ENCODE results near the gene ERCC4. TPM values are rescaled to one million over a fixed set of nuclear protein-coding genes. Genes with fewer than 3 reads are reported as not detected.
"Not testable (repeated sequence)": the region's sequence is repeated elsewhere in the genome, so short reads cannot be mapped to it uniquely, and the experiment has no call there.

ERCC4 gene
- total RNA-seq, 2 experiments from 2014 or later, result 12.6 to 14.8 TPM

DNA sequence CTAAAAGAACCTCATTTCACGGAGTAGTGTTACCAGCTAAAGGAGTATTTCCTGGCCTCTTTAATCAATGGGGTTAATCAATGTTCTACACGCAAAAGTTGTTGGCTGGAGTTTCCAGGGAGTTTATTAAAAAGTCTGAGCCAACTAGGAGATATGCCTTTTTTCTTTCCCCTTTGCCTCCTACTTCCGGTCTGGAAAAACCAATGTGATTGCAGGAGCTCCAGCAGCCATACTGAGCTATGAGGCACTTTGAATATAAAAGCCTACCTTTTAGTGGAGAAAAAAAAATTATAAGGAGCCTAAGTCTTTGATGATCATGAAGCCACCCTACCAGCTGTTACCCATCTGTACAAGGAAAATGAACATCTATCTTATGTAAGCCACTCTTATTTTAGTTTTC lies 17.9 kb upstream of the ERCC4 start:
- H3K9me3 Mint-ChIP-seq, result peaks cover 5% of the 10 kb centered on the region
- H3K27ac Mint-ChIP-seq, result no peak overlapping the region
- POLR2A ChIA-PET, result no interaction called here
- H3K27me3 Mint-ChIP-seq, result peaks cover 4% of the 10 kb centered on the region
- ATAC-seq (ENCODE audit: low read depth) (no peak), DNase-seq (no peak)
- no peaks in the 10 kb centered on the region for H3K36me3 Mint-ChIP-seq
- peaks cover 5% of the 10 kb centered on the region for H3K4me1 Mint-ChIP-seq
- no peak overlapping the region for H3K4me3 Mint-ChIP-seq

DNA sequence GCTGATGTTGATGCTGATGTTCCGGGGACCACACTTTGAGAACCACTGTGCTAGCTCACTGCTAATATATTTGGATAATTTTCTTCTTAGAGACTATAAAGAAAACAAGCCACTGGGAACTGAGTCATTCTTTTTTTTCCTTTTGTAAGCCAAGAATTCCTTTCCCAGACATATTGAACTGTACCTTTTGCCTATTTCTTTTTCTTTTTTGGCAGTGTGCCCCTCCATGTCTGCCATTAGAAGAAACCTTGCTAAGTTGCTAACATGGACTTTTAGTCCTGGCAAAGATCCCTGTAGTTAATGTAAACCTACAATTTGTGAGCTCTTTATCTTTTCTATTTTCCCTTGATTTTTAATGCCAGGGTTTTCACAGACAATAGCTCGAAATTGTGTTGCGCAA lies 17.3 kb upstream of the ERCC4 start:
- Mint-ChIP-seq H3K9me3 (peaks cover 2% of the 10 kb centered on the region), H3K36me3 (no peaks in the 10 kb centered on the region), H3K27me3 (peaks cover 4% of the 10 kb centered on the region), H3K4me1 (peaks cover 5% of the 10 kb centered on the region), H3K4me3 (no peak overlapping the region), H3K27ac (no peak overlapping the region)
- ATAC-seq (ENCODE audit: low read depth) (no peak), DNase-seq (no peak)
- POLR2A ChIA-PET, result no interaction called here

DNA sequence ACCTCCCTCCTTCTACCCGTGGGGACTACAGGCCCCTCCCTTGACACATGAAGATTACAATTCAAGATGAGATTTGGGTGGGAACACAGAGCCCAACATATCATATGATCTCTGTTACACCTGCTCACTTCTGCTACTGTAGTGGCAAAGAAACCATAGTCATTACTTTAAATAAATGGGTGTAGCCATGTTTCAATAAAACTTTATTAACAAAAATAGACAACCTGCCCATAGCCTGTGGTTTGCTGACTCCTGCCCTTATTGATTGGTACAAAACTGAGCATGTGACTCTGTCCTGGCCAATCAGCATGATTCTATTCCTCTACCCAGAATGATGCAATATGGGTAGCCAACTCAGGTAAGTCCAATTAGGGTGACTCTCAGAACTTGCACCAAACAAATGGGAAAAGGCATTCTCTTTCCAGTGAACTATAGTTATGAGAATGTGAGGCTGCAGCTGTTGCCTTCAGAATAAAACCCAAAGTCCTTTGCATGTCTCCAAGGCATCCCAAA lies 15.7 kb upstream of the ERCC4 start:
- H3K4me3 Mint-ChIP-seq, result no peak overlapping the region
- POLR2A ChIA-PET, result no interaction called here
- peaks cover 2% of the 10 kb centered on the region for H3K9me3 Mint-ChIP-seq
- H3K36me3 Mint-ChIP-seq, result no peaks in the 10 kb centered on the region
- peaks cover 5% of the 10 kb centered on the region for H3K4me1 Mint-ChIP-seq
- no peak overlapping the region for H3K27ac Mint-ChIP-seq
- ATAC-seq (ENCODE audit: low read depth), result no peak
- DNase-seq, result no peak
- H3K27me3 Mint-ChIP-seq, result peaks cover 4% of the 10 kb centered on the region

DNA sequence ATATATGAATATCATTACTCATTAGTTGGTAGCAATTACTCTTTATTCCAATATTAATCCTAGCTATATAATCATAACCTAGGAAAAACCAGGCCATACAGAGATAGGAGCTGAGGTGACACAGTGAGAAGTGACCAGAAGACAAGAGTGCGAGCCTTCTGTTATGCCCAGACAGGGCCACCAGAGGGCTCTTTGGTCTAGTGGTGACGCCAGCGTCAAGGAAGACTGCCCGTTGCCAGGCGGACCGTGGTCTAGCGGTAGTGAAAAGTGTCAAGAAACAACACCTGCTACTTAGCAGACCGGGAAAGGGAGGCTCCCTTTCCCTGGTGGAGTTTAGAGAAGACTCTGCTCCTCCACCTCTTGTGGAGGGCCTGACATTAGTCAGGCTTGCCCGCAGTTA lies 15.1 kb upstream of the ERCC4 start:
- H3K27me3 Mint-ChIP-seq; ATAC-seq (ENCODE audit: low read depth); H3K36me3 Mint-ChIP-seq; H3K27ac Mint-ChIP-seq; DNase-seq; POLR2A ChIA-PET; H3K9me3 Mint-ChIP-seq; H3K4me1 Mint-ChIP-seq; H3K4me3 Mint-ChIP-seq: not testable (repeated sequence)

DNA sequence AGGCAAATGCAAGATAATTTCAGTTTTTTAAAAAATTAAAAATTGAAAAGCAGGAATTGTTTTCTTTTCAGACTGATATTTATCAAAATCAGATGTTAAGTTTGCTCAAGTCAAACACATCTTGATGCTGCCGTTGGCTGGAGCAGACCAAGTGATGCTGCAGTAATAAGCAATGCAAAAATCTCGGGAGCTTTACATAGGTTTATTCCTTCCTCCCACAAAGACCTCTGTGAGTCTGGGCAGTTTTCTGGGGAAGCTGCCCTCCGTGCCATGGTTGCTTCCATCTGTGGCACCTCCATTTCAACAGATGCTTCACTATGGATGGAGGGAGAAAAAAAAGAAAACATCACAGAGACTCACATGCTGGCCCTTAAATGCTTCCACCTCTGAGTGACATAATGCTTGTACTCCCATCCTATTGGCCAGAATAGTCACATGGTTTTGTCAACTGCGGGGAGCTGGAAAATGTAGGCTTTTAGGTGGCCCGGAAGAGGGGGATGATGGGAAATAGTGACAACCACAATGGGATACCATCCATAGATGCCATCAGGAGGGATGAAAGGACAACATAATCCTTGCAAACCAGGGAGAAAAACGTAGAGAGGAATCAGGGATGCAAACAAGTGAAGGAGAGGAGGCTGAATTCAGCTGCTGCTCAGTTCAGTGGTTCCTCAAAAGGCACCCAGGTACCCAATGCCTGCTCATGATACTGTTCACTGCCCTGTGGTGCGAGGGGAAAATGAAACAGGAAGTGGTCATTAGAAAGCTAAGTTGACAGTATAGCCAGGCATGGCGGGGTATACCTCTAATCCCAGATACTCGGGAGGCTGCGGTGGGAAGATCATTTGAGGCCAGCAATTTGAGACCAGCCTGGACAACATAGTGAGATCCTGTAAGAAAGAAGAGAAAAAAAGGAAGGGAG lies 13.5 kb upstream of the ERCC4 start:
- POLR2A ChIA-PET, result interaction anchor here (0.5 kb wide), 1 partner anchor 155 kb away, joined by 3 read pairs; no protein-coding TSS in a partner anchor
- no peak for DNase-seq
- no peak for ATAC-seq (ENCODE audit: low read depth)
- Mint-ChIP-seq H3K4me1 (peaks cover 5% of the 10 kb centered on the region), H3K4me3 (no peak overlapping the region), H3K36me3 (no peaks in the 10 kb centered on the region), H3K27me3 (peaks cover 4% of the 10 kb centered on the region), H3K9me3 (peaks cover 2% of the 10 kb centered on the region), H3K27ac (no peak overlapping the region)

DNA sequence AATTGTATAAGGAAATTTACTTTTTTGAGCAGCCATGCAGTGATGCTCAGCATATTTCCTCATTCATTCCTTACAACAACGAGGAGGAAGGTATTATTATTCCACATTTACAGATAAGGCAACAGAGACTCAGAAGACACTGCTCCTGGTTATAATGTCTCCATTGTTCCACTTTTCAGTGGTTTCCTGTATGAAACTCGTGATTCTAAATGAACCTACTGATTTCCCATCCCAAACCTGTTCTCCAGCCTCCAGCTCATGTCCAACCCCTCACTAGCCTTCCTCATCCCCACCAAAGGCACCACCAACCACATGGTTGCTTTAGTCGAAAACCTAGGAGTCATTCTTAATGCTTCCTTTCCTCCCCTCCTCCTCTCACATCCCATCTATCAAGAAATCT lies 12.5 kb upstream of the ERCC4 start:
- H3K27me3 Mint-ChIP-seq, result peaks cover 9% of the 10 kb centered on the region
- no peak overlapping the region for H3K4me3 Mint-ChIP-seq
- DNase-seq, result no peak
- ATAC-seq (ENCODE audit: low read depth), result no peak
- POLR2A ChIA-PET, result interaction anchor here (0.5 kb wide), 1 partner anchor 154 kb away, joined by 3 read pairs; no protein-coding TSS in a partner anchor
- H3K36me3 Mint-ChIP-seq, result no peaks in the 10 kb centered on the region
- no peak overlapping the region for H3K27ac Mint-ChIP-seq
- H3K9me3 Mint-ChIP-seq, result peaks cover 2% of the 10 kb centered on the region
- peaks cover 5% of the 10 kb centered on the region for H3K4me1 Mint-ChIP-seq

DNA sequence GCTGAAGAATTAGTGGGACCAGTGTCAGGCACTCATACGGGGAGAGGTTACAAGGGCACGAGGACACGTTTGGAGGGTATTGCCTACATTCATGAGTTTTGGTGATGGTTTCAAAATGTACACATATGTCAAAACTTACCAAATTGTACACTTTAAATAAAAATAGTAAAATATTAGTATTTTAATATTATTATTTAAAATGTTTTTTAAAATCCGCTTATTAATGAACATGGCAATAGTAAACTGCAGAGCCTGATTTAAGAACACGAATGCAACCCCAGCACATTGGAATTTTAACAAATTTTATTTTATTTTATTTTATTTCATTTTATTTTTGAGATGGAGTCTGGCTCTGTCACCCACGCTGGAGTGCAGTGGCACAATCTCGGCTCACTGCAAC lies 10.9 kb upstream of the ERCC4 start:
- POLR2A ChIA-PET, result no interaction called here
- no peak for ATAC-seq (ENCODE audit: low read depth)
- Mint-ChIP-seq H3K4me3 (no peak overlapping the region), H3K36me3 (no peaks in the 10 kb centered on the region), H3K4me1 (peaks cover 5% of the 10 kb centered on the region), H3K27me3 (peaks cover 10% of the 10 kb centered on the region), H3K27ac (no peak overlapping the region), H3K9me3 (no peaks in the 10 kb centered on the region)
- no peak for DNase-seq

DNA sequence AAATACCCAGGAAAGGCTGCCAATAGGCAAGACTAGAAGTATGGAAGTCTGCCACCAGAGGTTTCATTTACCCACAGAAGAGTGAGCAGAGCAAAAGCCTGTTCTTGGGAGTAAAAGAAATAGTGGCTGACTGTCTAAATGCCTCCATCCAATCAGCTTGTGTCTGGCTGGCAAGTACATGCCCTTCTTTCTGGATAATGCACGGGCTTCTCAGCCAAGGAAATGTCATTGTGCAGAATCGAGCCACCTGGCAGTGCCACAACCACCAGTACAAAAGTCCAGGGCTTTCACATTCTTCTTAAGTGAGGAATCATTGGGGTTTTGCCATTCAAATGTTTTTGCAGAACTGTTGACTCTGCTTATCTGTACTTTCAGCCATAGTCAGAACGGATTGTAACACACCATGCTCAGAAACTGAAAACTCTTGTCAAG lies 10.1 kb upstream of the ERCC4 start:
- H3K27ac Mint-ChIP-seq, result no peak overlapping the region
- H3K4me3 Mint-ChIP-seq, result no peak overlapping the region
- ATAC-seq (ENCODE audit: low read depth) (no peak), DNase-seq (no peak)
- peaks cover 1% of the 10 kb centered on the region for H3K36me3 Mint-ChIP-seq
- H3K4me1 Mint-ChIP-seq, result peaks cover 5% of the 10 kb centered on the region
- H3K27me3 Mint-ChIP-seq, result peaks cover 13% of the 10 kb centered on the region
- H3K9me3 Mint-ChIP-seq, result no peaks in the 10 kb centered on the region
- POLR2A ChIA-PET, result no interaction called here

DNA sequence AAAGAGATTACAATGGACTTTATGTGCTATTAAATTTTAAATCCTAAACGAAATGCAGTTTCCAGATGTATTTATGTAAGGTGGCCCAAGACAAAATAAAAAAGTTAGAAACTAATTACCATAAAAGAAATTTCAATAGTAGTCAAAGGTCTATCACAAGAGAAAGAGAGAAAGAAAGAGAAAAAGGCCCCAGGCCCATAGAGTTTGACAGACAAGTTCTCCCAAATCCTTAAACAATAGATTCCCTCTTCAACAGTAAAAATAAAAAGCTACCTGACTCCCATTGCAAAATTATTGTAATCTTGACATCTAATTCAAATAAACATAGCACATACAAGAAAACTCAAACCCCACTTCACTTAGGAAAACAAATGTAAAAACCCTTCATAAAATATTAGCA lies 8.6 kb upstream of the ERCC4 start:
- no peak for DNase-seq
- Mint-ChIP-seq H3K27ac (no peak overlapping the region), H3K4me3 (no peak overlapping the region), H3K36me3 (peaks cover 1% of the 10 kb centered on the region), H3K4me1 (peaks cover 5% of the 10 kb centered on the region), H3K9me3 (no peaks in the 10 kb centered on the region), H3K27me3 (peaks cover 13% of the 10 kb centered on the region)
- no peak for ATAC-seq (ENCODE audit: low read depth)
- POLR2A ChIA-PET, result no interaction called here

DNA sequence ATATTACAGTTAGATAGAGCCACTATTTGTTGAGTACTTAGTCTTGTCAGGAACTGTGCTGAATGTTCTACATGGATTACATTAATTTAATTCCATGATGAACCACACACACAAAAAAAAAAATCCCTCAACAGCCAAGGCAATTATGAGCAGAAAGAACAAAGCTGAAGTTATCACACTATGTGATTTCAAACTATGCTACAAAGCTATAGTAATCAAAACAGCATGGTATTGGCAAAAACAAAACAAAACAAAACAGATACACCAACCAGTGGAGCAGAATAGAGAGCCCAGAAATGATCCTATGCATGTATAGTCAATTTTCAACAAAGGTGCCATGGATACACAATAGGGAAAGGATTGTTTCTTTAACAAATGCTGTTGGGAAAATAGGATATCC lies 8.1 kb upstream of the ERCC4 start:
- DNase-seq (no peak), ATAC-seq (ENCODE audit: low read depth) (no peak)
- Mint-ChIP-seq H3K4me1 (no peaks in the 10 kb centered on the region), H3K27me3 (peaks cover 11% of the 10 kb centered on the region), H3K4me3 (no peak overlapping the region), H3K27ac (no peak overlapping the region), H3K9me3 (no peaks in the 10 kb centered on the region), H3K36me3 (peaks cover 1% of the 10 kb centered on the region)
- POLR2A ChIA-PET, result no interaction called here

DNA sequence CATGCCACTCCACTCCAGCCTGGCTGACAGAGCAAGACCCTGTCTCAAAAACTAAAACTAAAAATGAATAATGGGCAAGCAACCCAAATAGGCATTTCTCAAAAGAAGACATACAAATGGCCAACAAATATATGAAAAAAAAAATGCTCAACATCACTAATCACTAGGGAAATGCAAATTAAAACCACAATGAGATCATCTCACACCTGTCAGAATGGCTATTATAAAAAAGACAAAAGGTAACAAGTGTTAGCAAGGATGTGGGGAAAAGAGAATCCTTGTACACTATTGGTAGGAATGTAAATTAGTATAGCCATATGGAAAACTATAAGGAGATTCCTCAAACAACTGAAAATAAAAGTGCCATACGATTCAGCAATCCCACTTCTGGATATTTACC lies 7.1 kb upstream of the ERCC4 start:
- H3K27me3 Mint-ChIP-seq, result peaks cover 12% of the 10 kb centered on the region
- peaks cover 1% of the 10 kb centered on the region for H3K36me3 Mint-ChIP-seq
- no peaks in the 10 kb centered on the region for H3K9me3 Mint-ChIP-seq
- H3K4me3 Mint-ChIP-seq, result no peak overlapping the region
- H3K27ac Mint-ChIP-seq, result no peak overlapping the region
- no peaks in the 10 kb centered on the region for H3K4me1 Mint-ChIP-seq
- ATAC-seq (ENCODE audit: low read depth) (no peak), DNase-seq (no peak)
- POLR2A ChIA-PET, result no interaction called here

DNA sequence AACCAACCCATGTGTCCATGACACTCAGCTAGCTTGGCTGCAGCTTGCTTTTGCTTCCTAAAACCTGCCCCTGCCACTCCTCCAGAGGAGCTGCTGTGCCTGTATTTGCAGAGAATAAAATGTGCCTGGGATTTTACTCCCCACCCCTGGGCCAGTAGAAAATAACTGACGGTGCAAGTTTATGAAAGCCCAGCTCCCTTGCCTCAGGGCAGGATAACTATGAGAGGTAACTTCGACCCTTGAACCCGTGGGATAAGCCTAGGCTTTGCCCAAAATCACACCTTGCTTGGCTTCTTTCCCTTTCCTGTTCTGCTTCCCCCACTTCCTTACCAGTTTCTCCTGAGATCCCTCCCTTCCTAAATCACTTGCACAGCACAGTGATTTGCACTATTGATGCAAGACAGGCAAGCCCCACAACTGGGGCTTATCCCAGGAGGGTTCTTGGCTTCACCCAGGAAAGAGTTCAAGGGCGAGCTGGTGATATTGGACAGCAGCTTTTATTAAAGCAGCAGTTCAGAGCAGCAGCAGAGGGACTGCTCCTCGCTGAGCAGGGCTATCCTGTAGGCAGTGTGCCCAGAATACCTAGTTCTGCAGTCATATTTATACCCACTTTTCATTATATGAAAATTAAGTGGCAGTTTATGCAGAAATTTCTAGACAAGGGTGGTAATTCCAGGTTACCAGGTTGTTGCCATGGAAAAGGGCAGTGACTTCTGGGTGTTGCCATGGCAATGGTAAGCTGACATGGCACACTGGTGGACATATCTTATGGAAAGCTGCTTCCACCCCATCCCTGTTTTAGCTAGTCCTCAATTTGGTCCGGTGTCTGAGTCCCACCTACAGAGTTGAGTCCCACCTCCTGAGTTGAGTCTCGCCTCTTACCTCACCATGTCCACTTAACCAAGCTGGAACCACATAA lies 6.3 kb upstream of the ERCC4 start:
- POLR2A ChIA-PET, result no interaction called here
- H3K9me3 Mint-ChIP-seq, result no peaks in the 10 kb centered on the region
- H3K4me1 Mint-ChIP-seq, result no peaks in the 10 kb centered on the region
- peaks cover 1% of the 10 kb centered on the region for H3K36me3 Mint-ChIP-seq
- DNase-seq (no peak), ATAC-seq (ENCODE audit: low read depth) (no peak)
- H3K27ac Mint-ChIP-seq, result no peak overlapping the region
- no peak overlapping the region for H3K4me3 Mint-ChIP-seq
- H3K27me3 Mint-ChIP-seq, result peaks cover 17% of the 10 kb centered on the region

DNA sequence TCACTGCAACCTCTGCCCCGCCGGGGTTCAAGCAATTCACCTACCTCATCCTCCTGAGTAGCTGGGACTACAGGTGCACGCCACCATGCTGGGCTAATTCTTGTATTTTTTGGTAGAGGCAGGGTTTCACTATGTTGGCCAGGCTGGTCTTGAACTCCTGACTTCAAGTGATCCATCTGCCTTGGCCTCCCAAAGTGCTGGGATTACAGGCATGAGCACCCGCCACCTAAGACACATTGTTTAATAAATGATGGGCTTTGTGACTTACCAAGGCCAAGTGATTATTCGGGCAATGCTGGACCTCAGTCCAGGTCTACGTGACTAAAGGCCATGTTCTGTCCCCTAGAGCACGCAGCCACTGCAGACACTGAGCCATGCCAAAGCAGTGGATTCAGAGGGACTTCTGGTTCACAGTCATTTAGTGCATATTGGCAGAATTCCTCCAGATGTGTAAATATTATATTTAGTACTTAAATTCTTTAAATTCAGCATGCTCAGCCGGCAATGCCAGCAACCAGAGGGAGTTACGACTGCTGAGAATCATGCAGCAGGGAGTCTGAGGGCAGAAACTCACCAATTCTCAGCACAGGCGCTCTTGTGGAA lies 4.8 kb upstream of the ERCC4 start:
- POLR2A ChIA-PET, result no interaction called here
- Mint-ChIP-seq H3K4me1 (peaks cover 3% of the 10 kb centered on the region), H3K36me3 (peaks cover 1% of the 10 kb centered on the region), H3K27ac (no peak overlapping the region), H3K4me3 (no peak overlapping the region), H3K9me3 (no peaks in the 10 kb centered on the region), H3K27me3 (peaks cover 17% of the 10 kb centered on the region)
- DNase-seq (no peak), ATAC-seq (ENCODE audit: low read depth) (no peak)
